ENCODE results near the gene ASB1. TPM values are rescaled to one million over a fixed set of nuclear protein-coding genes. Genes with fewer than 3 reads are reported as not detected.
A peak's percentile ranks its signal among the peaks of the same experiment; 100 is the strongest.

ASB1 gene
- total and polyA plus RNA-seq, 9 of the 15 experiments (the other 6 are each of a cell fraction or from before 2014, with no cell fraction given) = 6.3 to 37.7 (median 23.9) TPM

DNA sequence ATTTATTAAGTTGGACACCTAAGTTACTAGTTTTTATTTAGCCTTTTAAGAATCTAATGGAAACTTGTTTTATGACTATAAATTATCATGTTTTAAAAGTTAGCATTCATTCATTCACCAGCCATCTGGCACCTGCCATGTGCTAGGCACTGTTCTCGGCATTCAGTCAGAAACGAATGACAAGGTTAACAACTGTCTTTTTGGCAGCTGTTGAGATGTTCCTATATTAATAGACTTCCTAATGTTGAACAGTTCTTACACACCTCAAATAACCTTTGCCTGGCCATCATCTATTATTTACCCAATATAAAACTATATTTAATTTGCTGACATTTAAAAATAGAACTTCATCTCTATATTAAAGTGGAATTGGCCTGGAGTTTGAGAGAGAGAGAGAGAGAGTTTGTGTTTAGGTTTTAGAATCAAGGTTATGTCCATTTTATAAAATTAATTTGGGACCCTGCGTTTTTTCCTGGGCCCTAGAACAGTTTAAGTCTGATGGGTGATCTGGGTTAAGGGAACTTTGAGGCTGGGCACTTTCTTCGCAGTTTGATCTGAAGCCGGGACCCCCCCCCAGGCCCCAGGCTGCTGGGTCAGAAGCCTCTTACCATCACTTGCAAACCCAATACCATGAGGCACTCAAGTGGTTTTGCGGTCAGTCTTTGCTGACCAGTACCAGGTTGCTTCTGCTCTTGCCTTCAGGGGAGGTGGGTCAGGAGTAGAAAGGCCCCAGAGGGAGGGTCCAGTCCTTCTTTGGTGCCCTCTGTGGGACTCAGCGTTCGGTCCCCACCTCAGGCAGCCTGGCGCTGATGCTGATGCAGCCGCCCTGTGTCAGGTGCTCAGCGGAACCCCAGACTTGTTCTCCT, 48.3 kb upstream of the ASB1 start:
- Histone ChIP-seq H3K79me2 (ENCODE audit: control insufficient read depth, insufficient read depth, low read length) (no peaks in the 10 kb centered on the region), H2AFZ (ENCODE audit: low read depth, low read length) (no peak overlapping the region), H3K9me3 (replicated peaks; ENCODE audit: control insufficient read depth, insufficient read depth, low read depth, low read length) (no peaks in the 10 kb centered on the region), H3K9me1 (ENCODE audit: control insufficient read depth, insufficient read depth, low read length) (no peaks in the 10 kb centered on the region), H3K4me1 (replicated peaks in 1 of 2; ENCODE audit: control insufficient read depth in 2 of 2, insufficient read depth in 2 of 2, low read length in 2 of 2) (peaks cover 6 to 9% of the 10 kb centered on the region in 2 experiments; a peak in 4 of 5 replicates), H3K27me3 (ENCODE audit: control insufficient read depth in 2 of 2, insufficient read depth in 2 of 2, low read length in 2 of 2) (no peaks in the 10 kb centered on the region), H3K36me3 (ENCODE audit: control insufficient read depth, insufficient read depth, low read length) (no peaks in the 10 kb centered on the region), H3K4me2 (ENCODE audit: insufficient read depth, low read length) (no peak overlapping the region), H4K20me1 (replicated peaks; ENCODE audit: control insufficient read depth, insufficient read depth, low read length) (no peaks in the 10 kb centered on the region), H3K27ac (ENCODE audit: extremely low read depth, low read depth, low read length) (no peak overlapping the region), H3K4me3 (no peak overlapping the region), H3K9ac (ENCODE audit: insufficient read depth in 1 of 2, low read depth in 2 of 2, low read length in 2 of 2) (peak overlapping the region in 1 of 2 experiments; percentile 37; a peak in 1 of 4 replicates)
- ATAC-seq (no peak), FAIRE-seq (no peak), DNase-seq (ENCODE audit: extremely low read depth in 1 of 4, low spot score in 3 of 4) (no peak)
- in situ Hi-C loops (cut with MboI) (no loop called here), intact Hi-C loops (cut with micrococcal nuclease) (no loop called here)
- ChIA-PET CTCF (ENCODE audit: low intra/inter-chr PET ratio) (no interaction called here), POLR2A (no interaction called here)
- BruUV-seq (replicated peaks) = no TSS peak
- WGBS (ENCODE audit: insufficient coverage, low coverage, missing lambda C conversion rate) = 89% methylated on average over 11 of the region's 11 CpGs
- TF ChIP-seq KLF10 (CRISPR knock-in tag; IDR thresholded peaks at IDR 0.05) (no peak), RFX5 (IDR thresholded peaks at IDR 0.05; ENCODE audit: low read depth, low read length) (no peak), ZNF316 (IDR thresholded peaks at IDR 0.05) (peak; percentile 51), HDAC8 (tag; IDR thresholded peaks at IDR 0.05) (no peak), FOSL1 (tag; conservative IDR thresholded peaks at IDR 0.05) (no peak), ZNF695 (CRISPR knock-in tag; IDR thresholded peaks at IDR 0.05) (no peak), SMAD1 (IDR thresholded peaks at IDR 0.05; ENCODE audit: low read depth, low read length, partially characterized antibody) (no peak), ZNF668 (CRISPR knock-in tag; IDR thresholded peaks at IDR 0.05) (no peak), HSF4 (CRISPR knock-in tag; IDR thresholded peaks at IDR 0.05; ENCODE audit: borderline replicate concordance) (no peak), MTA2 (IDR thresholded peaks at IDR 0.05; ENCODE audit: low read depth) (no peak), C11orf30 (IDR thresholded peaks at IDR 0.05; ENCODE audit: low read depth) (peak; percentile 52; the same call in 1 of the 2 replicates)
- TF ChIP-seq, protein P1, sequence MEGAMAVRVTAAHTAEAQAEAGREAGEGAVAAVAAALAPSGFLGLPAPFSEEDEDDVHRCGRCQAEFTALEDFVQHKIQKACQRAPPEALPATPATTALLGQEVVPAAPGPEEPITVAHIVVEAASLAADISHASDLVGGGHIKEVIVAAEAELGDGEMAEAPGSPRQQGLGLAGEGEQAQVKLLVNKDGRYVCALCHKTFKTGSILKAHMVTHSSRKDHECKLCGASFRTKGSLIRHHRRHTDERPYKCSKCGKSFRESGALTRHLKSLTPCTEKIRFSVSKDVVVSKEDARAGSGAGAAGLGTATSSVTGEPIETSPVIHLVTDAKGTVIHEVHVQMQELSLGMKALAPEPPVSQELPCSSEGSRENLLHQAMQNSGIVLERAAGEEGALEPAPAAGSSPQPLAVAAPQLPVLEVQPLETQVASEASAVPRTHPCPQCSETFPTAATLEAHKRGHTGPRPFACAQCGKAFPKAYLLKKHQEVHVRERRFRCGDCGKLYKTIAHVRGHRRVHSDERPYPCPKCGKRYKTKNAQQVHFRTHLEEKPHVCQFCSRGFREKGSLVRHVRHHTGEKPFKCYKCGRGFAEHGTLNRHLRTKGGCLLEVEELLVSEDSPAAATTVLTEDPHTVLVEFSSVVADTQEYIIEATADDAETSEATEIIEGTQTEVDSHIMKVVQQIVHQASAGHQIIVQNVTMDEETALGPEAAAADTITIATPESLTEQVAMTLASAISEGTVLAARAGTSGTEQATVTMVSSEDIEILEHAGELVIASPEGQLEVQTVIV (CRISPR knock-in tag; IDR thresholded peaks at IDR 0.05; ENCODE audit: borderline replicate concordance) = no peak
- TF ChIP-seq, protein P2, sequence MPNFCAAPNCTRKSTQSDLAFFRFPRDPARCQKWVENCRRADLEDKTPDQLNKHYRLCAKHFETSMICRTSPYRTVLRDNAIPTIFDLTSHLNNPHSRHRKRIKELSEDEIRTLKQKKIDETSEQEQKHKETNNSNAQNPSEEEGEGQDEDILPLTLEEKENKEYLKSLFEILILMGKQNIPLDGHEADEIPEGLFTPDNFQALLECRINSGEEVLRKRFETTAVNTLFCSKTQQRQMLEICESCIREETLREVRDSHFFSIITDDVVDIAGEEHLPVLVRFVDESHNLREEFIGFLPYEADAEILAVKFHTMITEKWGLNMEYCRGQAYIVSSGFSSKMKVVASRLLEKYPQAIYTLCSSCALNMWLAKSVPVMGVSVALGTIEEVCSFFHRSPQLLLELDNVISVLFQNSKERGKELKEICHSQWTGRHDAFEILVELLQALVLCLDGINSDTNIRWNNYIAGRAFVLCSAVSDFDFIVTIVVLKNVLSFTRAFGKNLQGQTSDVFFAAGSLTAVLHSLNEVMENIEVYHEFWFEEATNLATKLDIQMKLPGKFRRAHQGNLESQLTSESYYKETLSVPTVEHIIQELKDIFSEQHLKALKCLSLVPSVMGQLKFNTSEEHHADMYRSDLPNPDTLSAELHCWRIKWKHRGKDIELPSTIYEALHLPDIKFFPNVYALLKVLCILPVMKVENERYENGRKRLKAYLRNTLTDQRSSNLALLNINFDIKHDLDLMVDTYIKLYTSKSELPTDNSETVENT (CRISPR knock-in tag; IDR thresholded peaks at IDR 0.05) = no peak
- TF ChIP-seq, protein P3, sequence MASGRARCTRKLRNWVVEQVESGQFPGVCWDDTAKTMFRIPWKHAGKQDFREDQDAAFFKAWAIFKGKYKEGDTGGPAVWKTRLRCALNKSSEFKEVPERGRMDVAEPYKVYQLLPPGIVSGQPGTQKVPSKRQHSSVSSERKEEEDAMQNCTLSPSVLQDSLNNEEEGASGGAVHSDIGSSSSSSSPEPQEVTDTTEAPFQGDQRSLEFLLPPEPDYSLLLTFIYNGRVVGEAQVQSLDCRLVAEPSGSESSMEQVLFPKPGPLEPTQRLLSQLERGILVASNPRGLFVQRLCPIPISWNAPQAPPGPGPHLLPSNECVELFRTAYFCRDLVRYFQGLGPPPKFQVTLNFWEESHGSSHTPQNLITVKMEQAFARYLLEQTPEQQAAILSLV (tag; IDR thresholded peaks at IDR 0.05) = no peak
